Measurements from ENCODE around the gene CD68. TPM values are rescaled to one million over a fixed set of nuclear protein-coding genes. Genes with fewer than 3 reads are reported as not detected.

Gene CD68, protein sequence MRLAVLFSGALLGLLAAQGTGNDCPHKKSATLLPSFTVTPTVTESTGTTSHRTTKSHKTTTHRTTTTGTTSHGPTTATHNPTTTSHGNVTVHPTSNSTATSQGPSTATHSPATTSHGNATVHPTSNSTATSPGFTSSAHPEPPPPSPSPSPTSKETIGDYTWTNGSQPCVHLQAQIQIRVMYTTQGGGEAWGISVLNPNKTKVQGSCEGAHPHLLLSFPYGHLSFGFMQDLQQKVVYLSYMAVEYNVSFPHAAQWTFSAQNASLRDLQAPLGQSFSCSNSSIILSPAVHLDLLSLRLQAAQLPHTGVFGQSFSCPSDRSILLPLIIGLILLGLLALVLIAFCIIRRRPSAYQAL
- 10 to 100 TPM in 1 of 2 experiments, 1 to 10 TPM in 1; 10.0 to 26.7 TPM for total RNA-seq

DNA sequence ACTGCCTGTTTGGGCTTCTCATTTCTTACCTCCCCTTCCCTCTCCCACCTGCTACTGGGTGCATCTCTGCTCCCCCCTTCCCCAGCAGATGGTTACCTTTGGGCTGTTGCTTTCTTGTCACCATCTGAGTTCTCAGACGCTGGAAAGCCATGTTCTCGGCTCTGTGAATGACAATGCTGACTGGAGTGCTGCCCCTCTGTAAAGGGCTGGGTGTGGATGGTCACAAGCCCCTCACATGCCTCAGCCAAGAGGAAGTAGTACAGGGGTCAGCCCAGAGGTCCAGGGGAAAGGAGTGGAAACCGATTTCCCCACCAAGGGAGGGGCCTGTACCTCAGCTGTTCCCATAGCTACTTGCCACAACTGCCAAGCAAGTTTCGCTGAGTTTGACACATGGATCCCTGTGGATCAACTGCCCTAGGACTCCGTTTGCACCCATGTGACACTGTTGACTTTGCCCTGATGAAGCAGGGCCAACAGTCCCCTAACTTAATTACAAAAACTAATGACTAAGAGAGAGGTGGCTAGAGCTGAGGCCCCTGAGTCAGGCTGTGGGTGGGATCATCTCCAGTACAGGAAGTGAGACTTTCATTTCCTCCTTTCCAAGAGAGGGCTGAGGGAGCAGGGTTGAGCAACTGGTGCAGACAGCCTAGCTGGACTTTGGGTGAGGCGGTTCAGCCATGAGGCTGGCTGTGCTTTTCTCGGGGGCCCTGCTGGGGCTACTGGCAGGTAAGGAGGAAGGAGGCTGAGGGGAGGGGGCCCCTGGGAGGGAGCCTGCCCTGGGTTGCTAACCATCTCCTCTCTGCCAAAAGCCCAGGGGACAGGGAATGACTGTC is at the start of gene CD68:
Gene CD68, plus strand, starts transcription at position 638 of the 833 bp plus-strand sequence. Its CDS starts 40 bp downstream, at position 678.
- peak; percentile 87 for DNase-seq
- Mint-ChIP-seq H3K27me3 (no peaks in the 10 kb centered on the region), H3K27ac (peak within 1 kb of the TSS; percentile 92), H3K4me1 (peaks cover 87% of the 10 kb centered on the region), H3K9me3 (ENCODE audit: low read depth) (no peaks in the 10 kb centered on the region), H3K4me3 (peak within 1 kb of the TSS; percentile 71), H3K36me3 (peaks cover 64% of the 10 kb centered on the region)
- CTCF ChIA-PET: interaction anchor here (0.8 to 2.1 kb wide), 8 partner anchors 10 to 283 kb away, joined by 3 to 9 read pairs (median 3); partner anchors contain the start of genes SENP3, SOX15 and TP53
- ATAC-seq: peak; percentile 52

DNA sequence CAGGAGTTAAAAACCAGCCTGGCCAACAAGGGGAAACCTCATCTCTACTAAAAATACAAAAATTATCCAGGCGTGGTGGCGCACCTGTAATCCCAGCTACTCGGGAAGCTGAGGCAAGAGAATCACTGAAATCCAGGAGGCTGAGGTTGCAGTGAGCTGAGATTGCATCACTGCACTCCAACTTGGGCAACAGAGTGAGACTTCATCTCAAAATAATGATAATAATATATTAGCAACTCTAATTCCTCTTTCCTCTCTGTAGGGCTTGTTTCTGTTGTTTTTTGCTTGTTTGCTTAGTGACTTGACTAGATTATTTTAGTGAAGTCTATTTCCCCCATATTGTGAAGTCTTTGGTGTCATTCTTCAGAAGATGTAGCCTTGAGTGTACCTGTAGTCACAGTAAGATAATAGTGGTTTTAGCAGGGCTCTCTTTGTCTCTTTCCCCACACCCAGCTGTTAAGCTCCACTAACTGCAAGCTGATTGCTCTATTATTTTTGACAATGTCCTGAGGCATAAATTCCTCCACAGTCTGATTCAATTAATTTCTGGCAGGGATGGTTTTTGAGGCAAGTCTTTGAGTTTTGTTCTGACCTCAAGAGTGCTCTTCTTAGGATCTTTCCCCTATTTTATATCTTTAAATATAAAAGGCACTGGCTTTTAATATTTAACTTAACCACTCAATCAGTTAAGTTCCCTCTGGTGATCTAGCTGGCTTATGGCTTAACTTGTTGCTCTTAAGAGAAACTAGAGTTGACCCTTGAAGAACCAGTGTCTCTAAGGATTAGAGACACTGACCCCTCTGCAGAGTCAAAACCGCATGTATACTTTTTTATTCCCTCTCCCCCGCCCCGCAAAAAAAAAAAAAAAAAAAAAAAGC is 49.2 kb upstream of the CD68 start:
- DNase-seq (no peak), ATAC-seq (no peak)
- CTCF ChIA-PET: interaction anchor here (1.2 kb wide), 1 partner anchor 15 kb away, joined by 5 read pairs; no protein-coding TSS in a partner anchor
- Mint-ChIP-seq H3K9me3 (ENCODE audit: low read depth) (peaks cover 11% of the 10 kb centered on the region), H3K4me3 (no peak overlapping the region), H3K27me3 (no peaks in the 10 kb centered on the region), H3K36me3 (peaks cover 11% of the 10 kb centered on the region), H3K27ac (no peak overlapping the region), H3K4me1 (no peaks in the 10 kb centered on the region)

DNA sequence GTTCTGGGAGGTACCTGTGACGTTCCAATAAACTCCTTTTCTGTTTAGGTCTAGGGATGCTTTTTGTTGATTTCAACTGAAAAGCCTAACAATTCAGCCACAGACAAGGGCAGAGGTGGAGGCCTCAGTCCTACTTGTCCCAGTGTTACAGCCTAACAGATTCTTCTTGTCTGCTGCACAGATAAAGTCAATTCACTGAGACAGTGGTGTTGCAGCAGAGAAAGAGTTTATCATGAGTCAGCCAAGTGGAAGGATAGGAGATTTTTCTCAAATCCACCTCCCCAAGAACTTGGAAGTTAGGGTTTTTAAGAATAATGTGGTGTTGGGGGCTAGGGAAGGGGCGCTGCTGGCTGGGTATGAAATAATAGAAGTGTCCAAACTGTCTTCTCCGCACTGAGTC is 41.4 kb upstream of the CD68 start:
- ATAC-seq: no peak
- CTCF ChIA-PET: interaction anchor here (1.0 kb wide), 1 partner anchor 51 kb away, joined by 3 read pairs; no protein-coding TSS in a partner anchor

DNA sequence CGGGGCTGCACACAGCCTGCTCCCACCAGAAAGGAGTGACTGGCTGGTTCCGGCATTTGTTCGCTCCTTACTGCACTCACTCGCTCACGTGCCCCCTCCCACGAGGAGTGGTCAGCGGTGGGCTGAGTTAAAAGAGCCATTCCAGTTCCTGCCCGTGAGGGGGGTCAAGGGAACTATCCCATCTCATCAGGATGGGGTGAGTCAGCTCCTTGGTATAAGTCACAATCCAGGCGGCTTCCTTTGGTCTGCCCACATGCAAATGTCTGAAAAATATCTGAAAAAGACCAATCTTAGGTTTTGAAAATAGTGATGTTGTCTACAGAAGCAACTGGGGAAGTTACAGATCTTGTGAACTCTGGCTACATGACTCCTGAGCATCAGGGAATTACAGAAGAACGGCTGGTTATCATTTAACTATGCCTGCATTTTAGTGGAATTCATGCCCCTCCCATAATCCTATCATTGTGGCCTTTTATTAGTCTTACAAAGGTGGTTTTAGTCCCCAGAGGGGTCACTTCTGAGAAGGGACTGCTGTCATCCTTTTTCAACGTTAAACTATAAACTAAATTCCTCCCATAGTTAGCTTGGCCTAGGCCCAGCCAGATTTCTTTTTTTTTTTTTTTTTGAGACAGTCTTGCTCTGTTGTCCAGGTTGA is 40.4 kb upstream of the CD68 start:
- H3K27ac Mint-ChIP-seq: no peak overlapping the region
- peaks cover 7% of the 10 kb centered on the region for H3K9me3 Mint-ChIP-seq (ENCODE audit: low read depth)
- DNase-seq: no peak
- no peak overlapping the region for H3K4me3 Mint-ChIP-seq
- CTCF ChIA-PET: interaction anchor here (1.1 to 1.8 kb wide), 3 partner anchors 13 to 26 kb away, joined by 3 to 6 read pairs (median 3); no protein-coding TSS in a partner anchor
- peaks cover 7% of the 10 kb centered on the region for H3K36me3 Mint-ChIP-seq
- ATAC-seq: no peak
- H3K27me3 Mint-ChIP-seq: peaks cover 4% of the 10 kb centered on the region
- H3K4me1 Mint-ChIP-seq: no peaks in the 10 kb centered on the region

More for the DNA sequence above, 41.4 kb upstream of the CD68 start:
- Mint-ChIP-seq H3K36me3 (peaks cover 7% of the 10 kb centered on the region), H3K27me3 (no peaks in the 10 kb centered on the region), H3K4me3 (no peak overlapping the region), H3K4me1 (no peaks in the 10 kb centered on the region), H3K27ac (no peak overlapping the region), H3K9me3 (ENCODE audit: low read depth) (peaks cover 7% of the 10 kb centered on the region)
- no peak for DNase-seq

DNA sequence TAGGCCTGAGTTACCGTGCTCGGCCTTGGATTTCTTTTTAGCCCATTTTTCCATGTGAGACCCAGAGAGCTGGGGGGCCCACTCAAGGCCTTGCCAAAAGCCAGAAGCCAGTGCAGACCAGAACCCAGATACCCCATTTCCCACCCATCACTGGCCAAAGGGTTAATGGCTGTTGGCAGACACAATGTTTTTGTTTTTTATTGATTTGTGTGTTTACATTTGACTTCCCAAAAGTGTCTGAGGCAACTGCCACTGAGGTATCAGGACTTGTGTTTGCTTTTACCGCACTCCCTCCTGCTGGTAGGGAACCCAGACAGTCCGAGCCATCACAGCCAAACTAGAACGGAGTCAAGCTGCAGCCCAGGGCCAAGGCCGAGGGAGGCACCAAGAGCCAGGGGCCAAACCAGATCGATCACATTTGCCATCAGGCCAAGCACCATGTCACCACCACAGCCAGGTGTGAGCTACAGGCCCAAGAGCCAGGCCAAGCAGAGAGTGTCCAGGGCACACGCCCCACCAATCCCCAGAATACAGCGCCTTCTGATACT is 38.3 kb upstream of the CD68 start:
- ATAC-seq (no peak), DNase-seq (no peak)
- H3K36me3 Mint-ChIP-seq: peaks cover 7% of the 10 kb centered on the region
- H3K27me3 Mint-ChIP-seq: peaks cover 4% of the 10 kb centered on the region
- no peak overlapping the region for H3K4me3 Mint-ChIP-seq
- CTCF ChIA-PET: interaction anchor here (0.6 to 1.8 kb wide), 5 partner anchors 17 to 49 kb away, joined by 3 to 6 read pairs (median 4); partner anchors contain the start of genes SENP3 and SOX15
- H3K4me1 Mint-ChIP-seq: no peaks in the 10 kb centered on the region
- H3K27ac Mint-ChIP-seq: no peak overlapping the region
- H3K9me3 Mint-ChIP-seq (ENCODE audit: low read depth): peaks cover 7% of the 10 kb centered on the region

DNA sequence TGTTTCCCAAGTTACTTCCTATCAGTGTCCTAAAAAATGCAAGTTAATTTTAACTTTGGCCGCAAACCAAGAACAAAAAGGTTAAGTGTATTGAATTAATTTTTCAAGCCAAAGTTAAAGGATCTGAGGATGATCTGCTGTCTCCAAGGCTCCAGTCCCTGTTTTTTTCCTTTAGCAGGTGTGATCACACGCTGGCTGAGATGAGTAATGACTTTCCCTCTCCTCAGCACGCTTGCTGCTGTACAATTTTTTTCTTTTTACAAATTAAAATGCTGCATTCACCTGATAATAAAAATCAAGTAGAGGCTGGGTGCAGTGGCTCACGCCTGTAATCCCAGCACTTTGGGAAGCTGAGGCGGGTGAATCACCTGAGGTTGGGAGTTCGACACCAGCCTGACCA is 34.5 kb upstream of the CD68 start:
- CTCF ChIA-PET: interaction anchor here (0.8 kb wide), 1 partner anchor 16 kb away, joined by 4 read pairs; the partner anchor contains the start of gene SENP3
- Mint-ChIP-seq H3K4me1 (peaks cover 17% of the 10 kb centered on the region), H3K27me3 (peaks cover 4% of the 10 kb centered on the region), H3K36me3 (peaks cover 3% of the 10 kb centered on the region), H3K4me3 (no peak overlapping the region), H3K9me3 (ENCODE audit: low read depth) (no peaks in the 10 kb centered on the region), H3K27ac (no peak overlapping the region)
- no peak for DNase-seq
- ATAC-seq: no peak

DNA sequence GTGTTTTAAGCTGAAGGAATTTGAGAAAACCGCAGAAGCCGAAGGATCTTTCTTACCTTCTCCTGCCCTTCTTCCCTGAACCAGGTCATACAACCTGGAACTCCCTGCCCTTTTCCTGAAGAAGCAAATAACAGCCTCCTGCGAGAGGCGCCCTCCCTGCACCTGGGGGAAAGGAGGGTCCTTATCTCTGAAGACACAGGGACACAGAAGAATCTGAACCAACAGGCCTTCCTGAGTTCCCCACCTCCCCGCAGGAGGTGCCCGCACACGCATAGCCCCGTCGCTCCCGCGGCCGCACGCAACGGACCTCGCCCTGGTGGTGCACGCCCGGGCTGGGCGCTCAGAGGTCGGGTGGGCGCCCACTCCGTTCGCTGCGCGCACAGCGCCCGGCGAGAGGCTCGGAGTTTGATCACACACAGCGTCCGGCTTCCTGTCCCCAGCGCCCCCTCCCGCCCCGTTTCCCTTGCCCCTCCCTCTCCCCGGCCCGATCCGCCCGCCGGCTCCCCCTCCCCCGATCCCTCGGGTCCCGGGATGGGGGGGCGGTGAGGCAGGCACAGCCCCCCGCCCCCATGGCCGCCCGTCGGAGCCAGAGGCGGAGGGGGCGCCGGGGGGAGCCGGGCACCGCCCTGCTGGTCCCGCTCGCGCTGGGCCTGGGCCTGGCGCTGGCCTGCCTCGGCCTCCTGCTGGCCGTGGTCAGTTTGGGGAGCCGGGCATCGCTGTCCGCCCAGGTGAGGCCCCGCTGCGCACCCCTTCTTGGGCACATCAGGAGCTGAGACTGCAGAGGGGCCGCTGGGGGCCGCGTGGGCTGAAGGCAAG is 30.6 kb upstream of the CD68 start, which contains the start of gene TNFSF12:
Gene TNFSF12, plus strand, starts transcription at position 474 of the 816 bp plus-strand sequence. Its CDS starts 96 bp downstream, at position 570.
- H3K9me3 Mint-ChIP-seq (ENCODE audit: low read depth): no peaks in the 10 kb centered on the region
- peaks cover 56% of the 10 kb centered on the region for H3K4me1 Mint-ChIP-seq

DNA sequence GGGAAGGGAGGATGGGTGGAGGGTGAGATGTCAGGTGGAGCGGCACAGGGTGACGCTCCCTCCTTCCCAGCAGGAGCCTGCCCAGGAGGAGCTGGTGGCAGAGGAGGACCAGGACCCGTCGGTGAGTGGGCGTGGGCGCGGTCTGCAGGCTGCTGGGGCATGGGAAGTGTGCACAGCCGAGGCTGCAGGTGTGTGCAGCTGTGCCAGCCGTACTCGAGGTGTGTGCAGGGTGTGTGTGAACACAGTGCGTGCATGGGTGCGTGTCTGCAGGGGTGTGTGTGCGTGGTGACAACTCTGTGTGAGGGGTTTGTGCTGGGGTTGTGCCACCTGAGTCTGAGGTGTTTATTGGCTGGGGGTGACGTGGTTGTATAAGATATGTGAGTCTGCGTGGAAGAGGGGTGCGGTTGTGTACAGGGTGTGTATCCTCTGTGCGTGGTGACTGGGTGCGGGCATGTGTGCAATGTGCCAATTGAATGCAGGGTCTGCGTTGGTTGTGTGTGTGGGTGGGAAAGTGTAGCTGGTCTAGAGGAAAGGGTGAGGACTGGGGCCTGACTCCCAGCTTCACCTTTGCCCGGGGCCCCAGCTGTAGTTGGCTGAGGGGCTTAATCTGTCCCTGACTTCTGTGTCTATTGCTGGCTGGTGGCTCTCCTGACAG is 29.9 kb upstream of the CD68 start:
- Mint-ChIP-seq H3K36me3 (peaks cover 22% of the 10 kb centered on the region), H3K4me1 (peaks cover 59% of the 10 kb centered on the region), H3K27me3 (no peaks in the 10 kb centered on the region), H3K4me3 (peak overlapping the region; percentile 84), H3K27ac (peak overlapping the region; percentile 84), H3K9me3 (ENCODE audit: low read depth) (no peaks in the 10 kb centered on the region)
- CTCF ChIA-PET: interaction anchor here (0.5 to 5.1 kb wide), 8 partner anchors 9 to 213 kb away, joined by 3 to 39 read pairs (median 4); partner anchors contain the start of genes ACAP1, SENP3, SOX15 and TNFSF13
- ATAC-seq (peak; percentile 50), DNase-seq (peak; percentile 59)

More for the DNA sequence above, 30.6 kb upstream of the CD68 start, which contains the start of gene TNFSF12:
- H3K27me3 Mint-ChIP-seq: no peaks in the 10 kb centered on the region
- CTCF ChIA-PET: interaction anchor here (1.0 to 5.1 kb wide), 4 partner anchors 10 to 112 kb away, joined by 4 to 39 read pairs (median 4); partner anchors contain the start of genes SENP3, SOX15 and TNFSF13
- DNase-seq: peak; percentile 78
- H3K36me3 Mint-ChIP-seq: peaks cover 19% of the 10 kb centered on the region
- H3K27ac Mint-ChIP-seq: peak within 1 kb of the TSS; percentile 86
- ATAC-seq: peak; percentile 80
- peak within 1 kb of the TSS; percentile 84 for H3K4me3 Mint-ChIP-seq

DNA sequence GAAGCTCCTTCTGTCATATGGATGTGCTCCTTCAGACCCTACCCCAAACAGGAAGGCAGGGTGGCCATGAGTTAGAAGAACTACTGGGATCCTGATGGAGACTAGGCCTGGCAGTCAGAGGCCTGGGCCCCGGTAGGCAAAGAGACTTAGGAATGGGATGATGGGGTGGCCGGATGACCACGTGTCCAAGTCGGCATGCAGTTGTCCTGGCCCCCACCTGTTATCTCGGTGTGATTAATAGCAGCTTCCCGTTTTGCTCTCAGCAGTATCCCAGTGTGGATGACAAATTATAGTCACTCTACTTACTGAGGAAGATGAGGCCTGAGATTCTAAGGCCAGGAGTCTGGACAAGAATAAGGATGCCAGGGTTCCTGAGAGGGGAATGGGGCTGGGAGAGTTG is 29.1 kb upstream of the CD68 start:
- ATAC-seq (no peak), DNase-seq (no peak)
- Mint-ChIP-seq H3K4me1 (peaks cover 63% of the 10 kb centered on the region), H3K27ac (peak overlapping the region; percentile 84), H3K27me3 (no peaks in the 10 kb centered on the region), H3K36me3 (peaks cover 22% of the 10 kb centered on the region), H3K9me3 (ENCODE audit: low read depth) (no peaks in the 10 kb centered on the region), H3K4me3 (peak overlapping the region; percentile 84)
- CTCF ChIA-PET: interaction anchor here (0.5 to 5.1 kb wide), 7 partner anchors 8 to 214 kb away, joined by 3 to 39 read pairs (median 4); partner anchors contain the start of genes ACAP1, SENP3, SOX15 and TNFSF13

DNA sequence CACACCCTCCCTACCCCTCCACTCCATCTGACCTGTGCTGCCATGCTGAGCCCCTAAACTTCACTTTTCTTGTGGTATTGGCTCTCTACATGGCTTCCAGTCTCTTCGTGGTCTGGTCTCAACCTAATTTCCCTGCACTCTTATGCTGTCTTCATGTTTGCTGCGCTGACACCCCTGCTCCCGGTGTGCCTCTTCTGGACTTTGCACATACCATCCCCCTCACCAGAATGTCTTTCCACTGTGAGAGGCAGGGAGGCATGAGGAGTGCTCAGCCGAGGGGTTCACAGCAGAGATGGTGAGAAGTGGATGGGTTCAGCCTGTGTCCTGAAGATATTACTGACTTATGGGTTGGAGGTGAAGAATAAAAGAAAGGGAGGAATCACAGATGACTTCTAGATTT is 28.0 kb upstream of the CD68 start:
- peaks cover 28% of the 10 kb centered on the region for H3K36me3 Mint-ChIP-seq
- no peak for DNase-seq
- no peaks in the 10 kb centered on the region for H3K9me3 Mint-ChIP-seq (ENCODE audit: low read depth)
- H3K4me3 Mint-ChIP-seq: peak overlapping the region; percentile 23
- no peaks in the 10 kb centered on the region for H3K27me3 Mint-ChIP-seq
- H3K4me1 Mint-ChIP-seq: peaks cover 68% of the 10 kb centered on the region
- H3K27ac Mint-ChIP-seq: peak overlapping the region; percentile 25
- ATAC-seq: no peak
- CTCF ChIA-PET: interaction anchor here (0.9 to 2.1 kb wide), 4 partner anchors 9 to 38 kb away, joined by 3 to 29 read pairs (median 4); partner anchors contain the start of genes MPDU1 and SENP3

Measured in activated CD8-positive, alpha-beta memory T cell treated with anti-CD3 and anti-CD28 coated beads, Interleukin-2, amount 10 ng/mL, durations not matched to agents 7 days and 5 days (primary cell).